HG03139 (cell line): ENCODE measurements around the gene ARAP2.

Experiments used
- ATAC-seq: cut with Tn5 transposase; IDR thresholded peaks from one replicate; pipeline ENCODE4 v1.9.1; 2021; ENCODE audit not compliant: unreplicated experiment

ARAP2 gene

DNA sequence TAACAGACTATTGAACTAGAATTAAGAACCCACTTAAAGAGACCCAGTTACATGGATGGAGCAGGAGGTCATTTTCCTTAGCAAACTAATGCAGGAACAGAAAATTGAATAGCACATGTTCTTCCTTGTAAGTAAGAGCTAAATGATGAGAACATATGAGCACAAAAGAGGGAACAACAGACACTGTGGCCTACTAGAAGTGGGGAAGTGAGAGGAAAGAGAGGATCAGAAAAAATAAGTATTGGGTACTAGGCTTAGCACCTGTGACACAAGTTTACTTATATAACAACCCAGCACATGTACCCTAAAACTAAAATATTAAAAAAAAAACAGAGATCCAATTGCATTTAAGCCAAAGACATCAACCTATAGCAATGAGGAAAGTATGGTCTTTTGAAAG, 26.2 kb downstream of the ARAP2 start:
- ATAC-seq = peak; percentile 51

- ATAC-seq = no peak
These were observed 28.7 kb downstream of the ARAP2 start for GRCh38 chr4:36215627-36216026.

- ATAC-seq = no peak
These were observed 29.4 kb downstream of the ARAP2 start for GRCh38 chr4:36214735-36215485.

DNA sequence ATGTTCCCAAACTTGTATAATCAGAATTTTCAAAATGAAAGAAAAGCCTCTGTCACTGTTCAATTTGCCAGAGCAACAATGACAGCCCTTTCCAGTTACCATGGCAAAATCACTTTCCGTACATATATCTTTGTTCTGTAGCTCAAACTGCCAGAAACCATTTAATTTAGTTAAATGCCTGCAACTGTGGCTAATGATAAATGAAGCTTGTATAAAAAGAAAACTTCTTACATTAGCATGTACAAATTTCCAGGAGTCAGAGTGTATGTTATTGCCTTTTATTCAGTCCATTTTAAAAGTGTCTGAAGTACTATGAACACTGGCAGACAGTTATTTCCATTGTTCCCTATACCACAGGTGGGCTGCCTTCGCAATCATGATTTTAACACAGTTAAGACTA, 30.3 kb downstream of the ARAP2 start:
- no peak for ATAC-seq

DNA sequence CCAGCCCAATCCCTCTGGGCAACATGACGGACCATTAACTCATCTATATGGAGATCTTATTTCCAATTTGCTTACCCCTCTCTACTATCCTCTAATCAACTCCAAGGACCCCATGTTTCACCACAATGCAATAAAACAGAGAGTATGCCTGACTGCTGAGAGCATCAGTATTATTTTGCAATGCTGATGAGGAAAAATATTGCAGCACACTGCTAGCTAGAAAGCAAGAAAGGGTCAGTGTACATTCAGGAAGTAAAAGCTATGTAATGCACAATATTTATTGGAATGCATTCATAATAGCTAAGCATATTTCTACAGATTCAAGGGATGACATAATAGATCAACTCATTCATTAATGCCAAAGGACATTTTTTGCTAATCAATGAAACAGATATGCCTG, 33.2 kb downstream of the ARAP2 start:
- ATAC-seq = no peak

DNA sequence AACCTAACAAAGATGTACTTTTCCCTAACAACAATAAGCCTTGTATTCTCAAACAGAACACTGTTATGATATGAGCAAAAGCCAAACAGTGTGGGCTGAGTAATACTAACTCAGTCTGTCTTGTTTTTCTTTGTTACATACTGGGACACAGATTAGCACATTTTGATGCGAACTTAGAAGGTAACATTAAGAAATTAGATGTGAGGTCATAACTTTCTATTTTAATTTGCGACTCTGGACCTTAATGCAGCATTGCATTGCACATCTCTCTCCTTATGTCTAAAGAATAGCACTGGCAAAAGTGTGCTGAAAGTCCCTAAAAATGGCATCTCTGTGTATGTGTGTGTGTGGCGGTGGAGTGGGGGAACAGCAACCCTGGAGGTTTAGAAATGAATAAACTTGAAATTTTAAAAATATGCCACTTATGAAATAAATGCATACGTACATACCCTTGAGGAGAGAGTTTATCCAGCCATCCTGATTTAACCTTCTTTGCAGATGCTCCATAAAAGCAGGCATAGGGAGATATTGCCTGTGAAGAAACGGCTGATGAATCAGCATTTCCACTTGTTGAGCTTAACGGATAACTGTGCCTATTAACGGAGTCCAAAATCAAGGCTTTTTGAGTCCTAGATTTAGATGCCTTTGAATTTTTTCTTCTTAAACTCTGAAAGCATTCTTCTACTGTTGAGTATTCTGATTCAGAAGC, 34.2 kb downstream of the ARAP2 start:
- no peak for ATAC-seq

- peak; percentile 90 for ATAC-seq
These were observed 35.3 kb downstream of the ARAP2 start for GRCh38 chr4:36208893-36209473.

- ATAC-seq = no peak
These were observed 36.3 kb downstream of the ARAP2 start for GRCh38 chr4:36207831-36208520.

- no peak for ATAC-seq
These were observed 36.9 kb downstream of the ARAP2 start for GRCh38 chr4:36207367-36207766.

GRCh38 chr4:36206603-36207311, 37.6 kb downstream of the ARAP2 start:
- ATAC-seq = no peak

- ATAC-seq = no peak
These were observed 38.3 kb downstream of the ARAP2 start for GRCh38 chr4:36206012-36206411.

DNA sequence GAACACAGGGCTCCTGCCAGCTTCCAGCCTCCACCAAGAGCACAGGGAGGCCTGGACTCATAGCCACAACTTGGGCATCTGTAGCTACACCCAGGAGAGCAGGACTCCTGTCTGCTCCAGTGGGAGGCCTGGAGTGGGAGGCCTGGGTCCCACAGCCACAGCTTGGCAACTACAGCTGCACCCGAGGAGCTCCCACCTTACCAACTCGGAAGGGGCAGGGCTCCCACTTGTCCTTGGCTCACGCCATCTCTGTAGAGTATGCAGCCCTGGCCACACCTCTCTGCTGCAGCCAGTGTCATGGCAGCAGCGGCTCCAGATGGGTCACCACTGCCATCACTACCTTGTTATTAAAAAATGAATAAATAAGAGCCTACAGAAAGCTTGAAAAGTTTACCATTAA, 45.5 kb downstream of the ARAP2 start:
- ATAC-seq = no peak

DNA sequence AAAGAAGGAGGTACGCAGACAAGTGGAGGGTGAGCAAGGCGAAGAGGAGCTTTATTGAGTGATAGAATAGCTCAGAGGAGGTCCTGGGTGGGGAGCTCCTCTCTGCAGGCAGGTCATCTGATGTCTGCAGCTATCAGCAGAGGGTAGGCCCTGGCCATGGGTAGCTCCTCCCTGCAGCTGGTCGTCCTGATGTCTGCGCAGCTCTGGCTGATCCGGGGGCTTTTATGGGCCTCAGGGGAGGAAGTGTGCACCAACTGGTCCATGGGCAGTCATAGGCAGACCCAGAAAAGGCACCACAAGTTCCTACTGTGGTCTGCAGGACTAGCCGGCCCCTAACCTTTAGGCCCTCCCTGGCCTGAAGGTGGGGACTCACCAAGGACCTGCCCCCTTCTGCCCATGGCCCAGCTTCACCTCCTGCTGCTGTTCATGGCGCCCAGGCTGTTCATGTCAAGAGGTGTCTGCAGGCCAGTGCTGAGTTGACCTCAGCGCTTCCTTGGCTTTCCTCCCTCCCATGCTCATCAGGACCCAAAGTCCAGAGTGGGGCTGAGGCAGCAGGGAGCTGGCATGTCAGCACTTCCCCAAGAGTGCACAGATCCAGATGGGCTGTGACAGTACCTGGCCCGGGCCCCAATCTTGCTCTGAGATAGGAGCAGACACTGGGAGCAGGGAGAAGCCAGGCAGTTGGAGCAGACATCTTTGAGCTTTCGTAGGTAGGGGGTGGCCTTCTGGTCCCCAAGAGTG, 46.1 kb downstream of the ARAP2 start:
- ATAC-seq = no peak

GRCh38 chr4:36197501-36197900, 46.8 kb downstream of the ARAP2 start:
- ATAC-seq = no peak

DNA sequence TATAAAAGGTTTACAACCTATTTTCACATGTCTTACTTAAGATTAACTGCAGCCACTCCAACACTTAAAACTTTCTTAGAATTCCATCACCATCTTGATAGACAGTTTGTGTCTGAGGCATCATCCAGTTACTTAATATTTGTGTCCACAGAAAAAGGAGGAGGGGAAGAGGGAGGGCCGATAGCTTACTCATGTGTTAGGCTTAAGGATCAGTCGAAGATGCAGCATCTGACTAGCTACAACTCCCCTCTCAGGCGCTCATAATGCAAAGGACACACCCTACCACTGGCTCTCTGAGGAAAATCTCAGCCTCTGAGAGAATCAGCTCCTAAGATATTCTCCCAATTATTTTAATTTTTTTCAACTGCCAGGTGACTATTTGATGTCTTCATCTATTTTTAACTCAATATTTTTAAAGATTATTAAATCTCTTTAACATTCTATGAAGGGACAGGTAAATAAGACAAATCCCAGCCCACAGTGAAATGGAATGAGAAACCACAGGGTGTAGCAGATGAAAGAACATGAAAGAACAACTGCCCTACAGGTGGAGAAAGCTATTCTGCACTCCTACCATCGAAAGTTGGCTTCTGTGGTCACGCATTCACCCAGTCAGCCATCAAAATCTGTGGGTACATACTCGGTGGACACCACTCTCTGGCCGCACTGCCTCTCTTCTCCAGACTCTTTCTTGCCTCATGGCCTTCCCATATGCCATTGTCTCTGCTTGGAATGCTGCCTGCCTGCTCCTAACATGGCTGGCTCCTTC, 48.0 kb downstream of the ARAP2 start:
- no peak for ATAC-seq

- no peak for ATAC-seq
These were observed 51.4 kb downstream of the ARAP2 start for GRCh38 chr4:36192922-36193321.

- peak; percentile 87 for ATAC-seq
These were observed 54.6 kb downstream of the ARAP2 start for GRCh38 chr4:36189511-36190226.

DNA sequence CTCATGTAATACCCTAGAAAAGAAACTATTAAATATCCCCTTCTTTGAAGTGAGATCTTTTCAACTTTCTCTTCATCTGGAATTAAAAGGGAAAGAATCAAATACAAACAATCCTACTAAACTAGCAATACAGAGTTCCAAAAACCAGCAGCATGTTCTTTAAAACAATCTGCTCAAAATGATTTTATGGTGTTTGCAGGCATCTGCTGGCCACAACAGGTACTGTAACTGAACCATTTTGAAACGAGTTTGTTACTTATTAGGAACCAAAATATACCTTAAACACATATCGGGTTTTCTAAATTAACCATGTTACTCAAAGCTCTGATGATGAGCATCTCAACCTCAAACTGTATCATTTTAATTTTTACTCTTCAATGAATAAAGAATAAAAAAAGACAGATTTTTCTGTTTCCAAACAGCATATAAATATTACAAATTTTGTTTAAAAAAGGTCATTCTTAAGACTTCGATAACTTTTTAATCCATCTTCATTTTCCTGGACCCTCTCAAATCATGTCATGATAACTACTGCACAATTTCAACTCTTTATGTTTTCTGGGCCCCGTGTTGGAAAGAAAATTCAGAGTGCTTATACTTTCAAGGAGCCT, 56.5 kb downstream of the ARAP2 start:
- no peak for ATAC-seq
